Erythroblast (primary cell): ENCODE measurements around the gene MME.

Source experiments
- GATA1 ChIP-seq: IDR thresholded peaks from 2 replicates; pipeline ENCODE4 v1.6.1; 2011; ENCODE audit warnings: low read depth, mild to moderate bottlenecking, control low read depth, low read length, moderate library complexity
- POLR2A ChIP-seq: IDR thresholded peaks from 2 replicates; pipeline ENCODE4 v1.6.1; 2011; ENCODE audit warnings: mild to moderate bottlenecking, low read length

DNA sequence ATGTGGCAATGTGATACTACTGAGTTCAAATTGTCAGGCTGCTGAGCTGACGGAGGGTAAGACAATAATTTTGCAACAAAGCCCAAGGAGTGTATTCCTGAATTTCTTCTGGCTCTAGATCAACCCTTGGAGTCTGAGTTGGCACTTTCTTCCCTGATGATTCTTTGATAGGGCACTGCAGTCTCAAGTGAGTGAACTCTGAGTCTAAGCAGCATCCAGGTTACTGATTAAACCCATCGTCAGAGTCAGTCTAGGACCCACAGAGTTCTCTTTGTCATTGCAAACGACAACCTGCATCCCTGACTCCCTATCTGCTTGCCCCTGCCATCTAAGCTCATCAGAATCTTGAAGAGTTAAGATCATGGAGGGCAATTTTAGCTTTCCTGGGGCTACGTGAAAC, 58.6 kb downstream of the MME start:
- TF ChIP-seq POLR2A (no peak), GATA1 (no peak)
